Activated CD8-positive, alpha-beta memory T cell treated with anti-CD3 and anti-CD28 coated beads for 48 hours (primary cell): ENCODE results near the gene AGL.
"Not testable (repeated sequence)": the region's sequence is repeated elsewhere in the genome, so short reads cannot be mapped to it uniquely, and the experiment has no call there.

Experiments
- DNase-seq, 3 experiments: peaks; one replicate each; pipeline ENCODE4 v3.0.0-alpha.2; 2020; ENCODE audit warnings: low read depth in 2 of 3, low spot score in 2 of 3

Gene AGL

DNA sequence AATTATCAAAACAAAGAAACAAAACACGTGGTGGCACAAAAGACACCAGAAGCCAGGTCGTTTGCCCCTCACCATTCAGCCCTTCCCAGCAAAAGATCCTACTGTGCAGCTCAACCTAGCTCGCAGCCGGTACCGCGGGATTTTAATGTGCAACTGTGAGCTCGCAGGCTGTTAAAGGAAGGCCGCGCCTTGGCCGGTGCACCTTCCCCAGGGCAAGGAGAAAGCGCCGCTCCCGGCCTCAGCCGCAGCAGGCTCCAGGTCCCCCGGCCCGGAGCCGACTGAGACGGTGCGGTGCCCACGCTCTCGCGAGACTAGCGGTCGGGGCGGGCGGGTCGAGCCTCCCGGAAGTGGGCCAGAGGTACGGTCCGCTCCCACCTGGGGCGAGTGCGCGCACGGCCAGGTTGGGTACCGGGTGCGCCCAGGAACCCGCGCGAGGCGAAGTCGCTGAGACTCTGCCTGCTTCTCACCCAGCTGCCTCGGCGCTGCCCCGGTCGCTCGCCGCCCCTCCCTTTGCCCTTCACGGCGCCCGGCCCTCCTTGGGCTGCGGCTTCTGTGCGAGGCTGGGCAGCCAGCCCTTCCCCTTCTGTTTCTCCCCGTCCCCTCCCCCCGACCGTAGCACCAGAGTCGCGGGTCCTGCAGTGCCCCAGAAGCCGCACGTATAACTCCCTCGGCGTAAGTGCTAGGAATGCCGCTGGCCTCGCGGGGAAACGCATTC is at the start of gene AGL:
Gene AGL, plus strand, starts transcription at position 618 of the 715 bp plus-strand sequence. CDS start 682 bp downstream, outside the sequence.
- DNase-seq, result peak; percentile 70 to 75 (median 73)

DNA sequence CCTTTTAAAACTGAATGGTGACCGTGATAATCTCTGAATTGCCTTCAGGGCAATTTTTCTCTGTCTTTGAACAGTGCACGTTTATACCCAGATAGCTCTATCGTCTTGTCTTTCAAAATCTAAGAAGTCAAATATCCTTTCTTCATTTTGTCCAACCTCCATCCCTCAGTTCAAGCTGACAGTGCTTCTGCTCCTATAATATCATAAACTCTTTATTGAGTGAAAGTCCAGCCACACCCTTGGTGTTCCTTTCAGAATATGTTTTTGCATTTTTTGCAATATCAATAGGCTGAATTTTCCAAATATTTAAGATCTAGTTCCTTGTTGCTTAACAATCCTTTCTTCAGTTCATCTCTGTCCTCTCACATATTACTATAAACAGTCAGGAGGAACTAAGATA is 48.6 kb upstream of the AGL start:
- DNase-seq, result no peak

DNA sequence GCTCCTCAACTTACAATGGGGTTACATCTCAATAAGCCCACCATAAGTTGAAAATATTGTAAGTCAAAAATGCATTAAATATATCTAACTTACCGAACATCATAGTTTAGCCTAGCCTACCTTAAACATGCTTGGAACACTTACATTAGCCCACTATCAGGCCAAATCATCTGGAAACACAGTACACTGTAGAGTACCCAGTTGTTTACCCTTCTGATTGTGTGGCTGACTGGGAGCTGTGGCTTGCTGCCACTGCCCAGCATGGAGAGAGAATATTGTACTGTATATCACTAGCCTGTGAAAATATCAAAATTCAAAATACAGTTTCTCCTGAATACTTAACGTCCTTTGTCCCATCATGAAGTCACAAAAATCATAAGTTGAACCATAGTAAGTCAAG is 43.3 kb upstream of the AGL start:
- no peak for DNase-seq

DNA sequence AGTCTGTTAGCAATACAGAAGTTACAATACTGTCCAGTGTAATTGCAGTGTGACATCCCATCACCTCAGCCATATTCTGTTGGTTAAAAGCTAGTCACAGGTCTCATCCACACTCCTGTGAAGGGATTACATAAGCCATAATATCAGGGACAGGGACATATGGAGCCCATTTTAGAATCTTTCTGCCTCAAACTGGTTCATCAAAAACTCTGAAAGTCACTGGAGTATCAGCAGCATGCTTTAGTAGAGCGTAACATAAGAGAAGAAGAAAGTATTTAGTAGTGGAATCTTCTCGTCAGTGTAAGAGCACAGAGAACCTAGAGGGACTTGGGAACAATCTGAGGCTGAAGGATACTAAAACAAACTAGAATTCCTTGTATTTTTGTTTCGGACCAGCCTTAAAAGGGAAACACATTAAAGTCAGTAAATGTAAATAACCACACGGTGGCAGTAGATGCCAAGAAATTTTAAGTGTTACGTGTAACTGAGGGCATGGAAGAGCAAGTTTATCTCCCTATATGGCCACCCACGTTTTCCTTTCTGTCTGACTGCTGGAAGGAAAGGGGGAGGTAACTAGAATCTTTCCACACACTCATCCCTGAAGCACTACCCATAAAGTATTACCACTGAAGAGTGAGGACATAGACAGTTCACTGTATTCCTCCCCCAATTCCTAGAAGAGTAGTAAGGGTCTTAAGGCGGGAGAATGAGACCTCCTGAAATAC is 41.6 kb upstream of the AGL start:
- DNase-seq, result no peak

DNA sequence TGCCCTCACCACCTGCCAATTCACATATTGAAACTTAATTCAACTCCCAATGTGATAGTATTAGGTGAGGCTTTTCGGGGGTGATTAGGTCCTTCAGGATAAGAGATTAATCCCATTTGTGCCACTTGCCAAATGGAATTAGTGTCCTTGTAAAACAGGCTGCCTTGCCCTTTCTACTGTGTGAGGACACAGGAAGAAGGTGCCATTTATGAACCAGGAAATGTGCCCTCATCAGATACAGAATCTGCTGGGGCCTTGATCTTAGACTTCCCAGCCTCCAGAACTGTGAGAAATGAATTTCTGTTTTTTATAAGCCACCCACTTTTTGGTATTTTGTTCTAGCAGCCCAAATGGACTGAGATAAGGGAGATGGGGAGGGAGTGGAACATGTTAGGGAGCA is 39.1 kb upstream of the AGL start:
- DNase-seq, result no peak

DNA sequence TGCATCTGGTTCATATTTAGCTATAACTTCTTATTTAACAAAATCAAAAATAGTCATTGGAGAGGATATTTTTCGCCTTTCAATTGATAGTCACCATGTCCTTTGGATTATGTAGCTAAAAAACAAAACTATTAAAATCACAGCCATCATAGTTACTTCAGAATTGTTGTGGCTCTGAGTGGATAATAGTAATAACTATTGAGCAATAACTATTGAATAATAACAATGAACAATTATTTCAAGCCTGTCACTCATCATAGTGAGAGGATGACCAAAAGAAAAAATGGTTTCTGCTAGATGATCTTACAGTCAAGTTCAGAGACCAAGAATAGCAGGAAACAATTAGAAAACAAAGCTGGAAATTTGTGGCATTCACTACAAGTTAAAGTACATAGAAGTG is 38.4 kb upstream of the AGL start:
- DNase-seq, result no peak

DNA sequence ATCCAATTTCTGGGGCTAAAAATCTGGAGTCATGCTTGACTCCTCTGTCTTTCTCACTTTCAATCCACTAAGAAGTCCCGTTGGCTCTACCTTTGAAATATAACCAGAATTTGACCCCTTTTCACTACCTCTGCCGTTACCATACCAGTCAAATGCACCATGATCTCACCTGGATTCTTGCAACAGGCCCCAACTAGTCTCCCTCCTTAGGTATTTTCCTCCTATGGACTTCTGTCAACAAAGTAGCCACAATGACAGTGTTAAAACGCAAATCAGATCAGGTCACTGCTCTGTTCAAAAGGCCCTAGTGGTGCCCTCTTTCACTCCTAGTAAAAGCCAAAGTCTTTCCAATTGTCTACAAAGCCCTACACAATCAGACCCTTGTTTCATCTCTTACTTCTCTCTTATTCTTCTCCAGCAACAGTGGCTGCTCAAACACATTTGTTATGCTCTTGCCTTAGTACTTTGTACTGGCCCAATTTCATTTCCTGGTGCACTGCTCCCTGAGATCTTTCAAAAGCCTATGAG is 35.7 kb upstream of the AGL start:
- no peak for DNase-seq

DNA sequence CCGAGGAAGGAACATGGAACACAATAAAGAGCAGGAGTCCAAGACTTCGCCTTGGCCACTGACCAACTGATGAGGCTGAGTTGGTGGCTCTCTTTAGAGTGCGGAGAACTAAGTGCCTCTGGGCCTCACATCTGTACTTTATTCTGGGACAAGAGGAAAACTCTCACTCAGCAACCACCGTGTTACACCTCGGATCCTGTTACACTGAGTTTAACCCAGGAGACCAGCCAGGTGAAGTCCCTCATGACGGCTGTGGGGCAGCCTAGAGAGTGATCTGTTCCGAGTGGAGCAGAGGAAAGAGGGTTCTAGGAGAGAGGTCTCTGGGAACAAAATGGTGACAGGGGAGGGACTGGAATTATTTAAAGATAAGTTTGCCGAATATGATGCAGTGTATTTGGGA is 33.5 kb upstream of the AGL start:
- DNase-seq, result no peak

DNA sequence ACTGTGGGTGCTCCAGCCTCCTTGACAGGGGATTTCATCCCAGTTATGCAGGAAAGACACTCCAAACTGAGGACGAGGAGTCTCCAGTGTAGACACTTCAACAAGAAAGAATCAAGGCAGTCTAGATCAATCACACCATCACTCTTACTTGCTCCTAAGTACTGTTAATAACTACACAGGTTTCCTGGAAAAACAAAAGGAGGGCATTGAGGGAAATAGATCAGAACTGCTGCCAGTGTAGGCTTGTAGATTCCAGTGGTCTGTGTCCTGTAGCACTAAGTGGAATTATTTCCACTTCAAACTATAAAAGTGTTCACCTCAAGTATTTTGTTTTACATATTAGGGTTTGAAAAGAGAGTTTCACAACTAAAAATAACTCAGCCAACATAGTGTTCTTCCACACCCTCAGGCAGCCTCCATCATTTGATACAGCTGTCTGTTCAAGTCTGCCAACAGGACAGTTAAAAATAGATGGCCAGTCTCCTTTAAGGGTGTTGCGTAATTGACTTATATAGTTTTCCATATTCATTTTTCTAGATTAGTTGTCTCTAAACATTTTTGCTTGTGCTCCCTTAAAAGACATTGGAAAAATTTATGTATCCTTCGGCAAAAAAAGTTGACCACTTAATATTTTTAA is 32.0 kb upstream of the AGL start:
- no peak for DNase-seq

DNA sequence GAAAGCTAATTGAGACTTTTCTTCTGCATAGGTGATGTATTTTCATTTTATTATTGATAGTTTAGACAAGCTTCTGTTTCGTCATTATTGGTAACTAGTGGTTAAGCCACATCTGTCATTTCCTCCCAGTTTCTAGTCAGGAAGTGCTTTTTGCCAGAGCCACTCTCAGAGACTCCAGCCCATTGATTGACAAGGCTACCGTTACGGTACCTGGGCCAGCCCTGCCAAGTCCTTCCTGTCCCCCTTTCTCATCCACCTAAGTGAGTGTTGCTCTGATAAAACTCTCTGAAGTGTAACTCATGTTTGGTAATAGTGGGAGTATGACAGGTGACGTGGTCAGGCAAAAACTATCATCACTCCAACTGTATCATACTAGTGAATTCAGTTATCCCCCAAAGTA is 29.6 kb upstream of the AGL start:
- no peak for DNase-seq

DNA sequence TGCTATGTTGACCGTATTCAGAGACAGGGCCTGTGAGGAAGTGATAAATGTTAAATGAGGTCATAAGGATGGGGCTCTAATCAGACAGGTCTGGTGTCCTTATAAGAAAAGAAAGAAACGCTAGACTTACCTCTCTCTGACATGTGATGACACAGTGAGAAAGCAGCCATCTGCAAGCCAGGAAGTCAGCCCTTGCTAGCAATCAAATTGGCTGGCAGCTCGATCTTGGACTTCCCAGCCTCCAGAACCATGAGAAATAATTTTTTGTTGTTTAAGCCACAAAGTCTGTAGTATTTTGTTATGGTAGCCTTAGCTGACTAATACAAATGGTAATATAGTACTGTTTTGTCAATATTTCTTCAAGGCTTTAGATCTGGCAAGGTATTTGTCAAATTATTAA is 25.1 kb upstream of the AGL start:
- DNase-seq, result no peak

DNA sequence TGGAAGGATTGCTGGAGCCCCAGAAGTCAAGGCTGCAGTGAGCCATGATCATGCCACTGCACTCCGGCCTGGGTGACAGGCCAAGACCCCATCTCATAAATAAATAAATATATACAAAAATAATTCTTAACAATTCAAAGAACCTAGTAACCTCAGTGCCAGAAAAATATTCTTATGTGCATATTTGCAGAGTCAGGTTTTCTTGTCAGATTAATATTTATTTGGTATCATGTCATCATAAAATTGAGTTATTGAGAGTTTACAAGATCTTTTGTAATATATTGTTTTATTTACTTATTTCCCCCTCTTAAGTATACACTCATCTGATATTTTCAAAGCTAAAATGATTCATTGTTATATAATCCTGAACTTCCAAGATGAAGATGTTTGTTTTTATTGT is 24.5 kb upstream of the AGL start:
- DNase-seq, result no peak

DNA sequence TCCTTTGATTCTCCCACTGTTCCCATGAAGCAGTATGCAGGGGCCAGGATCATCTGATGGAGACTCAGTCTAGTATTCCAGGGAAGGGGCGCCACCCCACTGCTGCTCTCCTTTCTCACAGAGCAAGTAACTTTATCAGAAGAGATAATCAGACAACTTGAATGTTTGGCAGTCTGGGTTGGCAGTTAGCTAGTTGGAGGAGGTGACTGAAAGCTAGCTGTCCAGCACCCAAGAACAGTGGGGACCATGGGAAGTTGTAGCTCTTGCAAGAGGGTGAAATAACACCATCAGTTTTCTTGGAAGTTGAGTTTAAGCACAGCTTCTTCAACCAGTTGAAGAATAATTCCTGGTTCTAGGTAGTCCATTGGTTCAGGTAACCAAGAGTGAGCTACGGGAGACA is 22.2 kb upstream of the AGL start:
- DNase-seq, result no peak

DNA sequence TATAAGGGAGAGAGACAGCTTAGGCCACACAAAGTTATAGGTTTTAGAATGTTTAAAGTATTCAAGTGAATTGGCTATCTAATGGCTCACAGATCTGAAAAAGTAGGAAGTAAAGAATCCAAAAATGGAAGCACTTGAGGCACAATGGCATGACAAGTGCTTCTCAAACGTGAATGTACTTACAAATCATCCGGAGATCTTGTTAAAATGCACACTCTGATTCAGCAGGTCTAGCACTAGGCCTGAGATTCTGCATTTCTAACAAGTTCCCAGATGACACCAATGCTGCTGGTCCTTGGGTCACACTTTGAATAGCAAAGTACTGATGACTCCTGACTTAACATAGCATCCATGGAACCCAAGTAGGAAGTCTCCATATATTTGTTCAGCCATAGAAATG is 20.9 kb upstream of the AGL start:
- no peak for DNase-seq

DNA sequence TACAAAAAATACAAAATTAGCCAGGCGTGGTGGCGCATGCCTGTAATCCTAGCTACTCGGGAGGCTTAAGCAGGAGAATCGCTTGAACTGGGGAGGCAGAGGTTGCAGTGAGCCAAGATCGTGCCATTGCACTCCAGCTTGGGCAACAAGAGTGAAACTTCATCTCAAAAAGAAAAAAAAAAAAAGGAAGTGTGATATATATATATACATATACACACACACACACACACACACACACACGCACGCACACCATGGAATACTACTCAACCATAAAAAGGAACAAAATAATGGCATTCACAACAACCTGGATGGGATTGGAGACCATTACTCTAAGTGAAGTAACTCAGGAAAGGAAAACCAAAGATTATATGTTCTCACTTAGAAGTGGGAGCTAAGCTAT is 16.2 kb upstream of the AGL start:
- DNase-seq, result not testable (repeated sequence)

DNA sequence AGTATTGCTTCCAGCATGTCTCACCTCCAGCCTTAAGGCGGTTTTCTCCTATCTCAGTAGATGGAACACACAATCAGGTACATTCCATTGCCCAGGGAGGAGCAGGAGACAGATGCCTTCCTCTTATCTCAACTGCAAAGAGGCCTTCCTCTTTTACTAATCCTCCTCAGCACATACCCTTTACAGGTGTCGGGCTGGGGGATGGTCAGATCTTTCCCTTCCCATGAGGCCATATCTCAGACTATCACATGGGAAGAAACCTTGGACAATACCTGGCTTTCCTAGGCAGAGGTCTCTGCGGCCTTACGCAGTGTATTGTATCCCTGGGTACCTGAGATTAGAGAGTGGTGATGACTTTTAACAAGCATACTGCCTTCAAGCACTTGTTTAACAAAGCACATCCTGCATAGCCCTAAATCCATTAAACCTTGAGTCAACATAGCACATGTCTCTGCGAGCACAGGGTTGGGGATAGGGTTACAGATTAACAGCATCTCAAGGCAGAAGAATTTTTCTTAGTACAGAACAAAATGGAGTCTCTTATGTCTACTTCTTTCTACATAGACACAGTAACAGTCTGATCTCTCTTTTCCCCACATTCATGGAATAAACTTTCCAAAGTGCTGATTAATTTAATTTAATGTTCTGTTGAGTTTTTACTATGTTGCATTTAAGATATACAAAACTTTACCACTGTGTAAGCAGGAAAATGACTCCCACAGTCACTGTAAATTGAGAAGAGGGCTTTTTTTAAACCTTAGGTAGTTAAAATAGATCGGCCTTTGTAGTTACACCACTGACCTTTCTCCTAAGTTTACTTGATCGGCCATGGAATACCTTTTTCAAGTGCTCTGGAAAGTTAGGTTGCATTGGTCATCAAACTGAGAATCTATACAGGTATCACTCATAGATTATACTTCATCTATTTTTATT is 13.7 kb upstream of the AGL start:
- not testable (repeated sequence) for DNase-seq

DNA sequence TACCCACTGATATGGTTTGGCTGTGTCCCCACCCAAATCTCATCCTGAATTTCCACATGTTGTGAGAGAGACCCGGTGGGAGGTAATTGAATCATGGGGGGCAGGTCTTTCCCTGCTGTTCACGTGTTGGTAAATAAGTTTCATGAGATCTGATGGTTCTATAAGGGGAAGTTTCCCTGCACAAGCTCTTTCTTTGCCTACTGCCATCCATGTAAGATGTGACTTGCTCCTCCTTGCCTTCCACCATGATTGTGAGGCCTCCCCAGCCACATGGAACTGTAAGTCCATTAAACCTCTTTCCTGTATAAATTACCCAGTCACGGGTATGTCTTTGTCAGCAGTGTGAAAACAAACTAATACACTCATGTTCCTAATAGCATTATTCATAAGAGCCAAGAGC is 9.8 kb upstream of the AGL start:
- not testable (repeated sequence) for DNase-seq

DNA sequence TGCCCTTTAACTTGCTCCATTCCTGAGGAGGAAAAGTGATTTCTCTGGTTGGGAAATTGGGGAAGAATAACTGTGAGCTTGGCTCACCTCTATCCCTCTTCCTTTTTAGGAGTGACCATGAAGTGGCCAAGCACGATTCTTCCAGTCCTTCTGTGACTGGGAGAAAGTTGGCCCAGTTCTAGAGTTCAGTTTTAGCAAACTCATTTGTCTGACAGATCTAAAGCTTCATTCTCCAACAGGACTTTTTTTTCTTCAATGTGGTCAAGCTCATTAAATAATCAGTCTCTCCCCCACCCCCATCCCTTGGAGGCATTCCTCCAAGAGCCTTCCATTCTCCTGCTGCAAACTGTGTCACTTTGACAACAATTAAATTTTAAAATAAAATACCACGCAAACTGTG is 6.4 kb upstream of the AGL start:
- no peak for DNase-seq

DNA sequence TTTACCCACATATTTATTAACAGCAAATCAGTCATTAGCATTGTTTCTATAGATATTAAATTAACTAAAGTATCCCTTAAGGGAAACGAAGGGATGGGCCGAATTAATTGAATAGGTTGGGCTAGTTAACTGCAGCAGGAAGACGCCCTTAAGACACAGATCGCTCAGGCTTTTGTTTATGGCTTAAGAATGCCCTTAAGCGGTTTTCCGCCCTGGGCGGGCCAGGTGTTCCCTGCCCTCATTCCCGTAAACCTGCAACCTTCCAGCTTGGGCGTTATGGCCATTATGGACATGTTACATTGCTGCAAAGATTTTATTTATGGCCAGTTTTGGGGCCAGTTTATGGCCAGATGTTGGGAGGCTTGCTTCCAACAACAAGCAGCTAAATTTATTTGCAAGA is 5.0 kb upstream of the AGL start:
- not testable (repeated sequence) for DNase-seq

DNA sequence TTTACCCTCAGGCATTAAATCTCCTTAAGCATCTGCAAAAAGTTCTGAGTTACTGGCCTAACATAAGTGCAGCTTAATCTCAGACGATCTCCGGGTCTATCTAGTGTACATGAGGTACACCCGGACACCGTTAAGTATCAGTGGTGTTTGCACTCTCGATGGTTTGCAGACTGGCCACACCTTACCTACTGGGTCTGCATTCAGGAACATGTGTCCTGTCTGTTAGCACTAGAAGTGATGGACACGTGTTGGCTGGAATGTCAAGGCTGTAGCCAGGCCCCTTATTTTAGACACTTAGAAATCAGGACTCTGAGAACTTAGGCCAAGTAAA is 783 bp upstream of the AGL start:
- DNase-seq, result peak in 1 of 3 experiments; percentile 2
